GM06990 (cell line): Measurements from ENCODE around the gene GABRR3.

Experiments
- DNase-seq: peaks from one replicate; pipeline ENCODE4 v3.0.0-alpha.2; 2011; ENCODE audit not compliant: insufficient read length; ENCODE audit errors: extremely low read depth
- H3K27me3 ChIP-seq: replicated peaks from 2 replicates; pipeline ENCODE4 v1.6.0; 2011; ENCODE audit warnings: low read length; ENCODE audit not compliant: control insufficient read depth, insufficient read depth
- H3K36me3 ChIP-seq: 2 replicates; pipeline ENCODE4 v1.5.1; 2011; ENCODE audit warnings: low read length; ENCODE audit not compliant: control insufficient read depth, insufficient read depth
- H3K4me3 ChIP-seq: replicated peaks from 2 replicates; pipeline ENCODE4 v1.5.1; 2011; ENCODE audit warnings: low read depth, mild to moderate bottlenecking, control low read depth, low read length
- TF ChIP-seq, protein P1 (sequence below): IDR thresholded peaks from 2 replicates; pipeline ENCODE4 v1.5.1; 2011; ENCODE audit warnings: low read length, control low read depth, mild to moderate bottlenecking, inconsistent platforms; ENCODE audit not compliant: insufficient read depth, poor library complexity, severe bottlenecking

GABRR3 gene

GRCh38 chr3:97999994-98000393, 35.1 kb downstream of the GABRR3 start:
- no peak for DNase-seq
- Histone ChIP-seq H3K4me3 (no peak overlapping the region), H3K36me3 (no peaks in the 10 kb centered on the region), H3K27me3 (no peaks in the 10 kb centered on the region)
- TF ChIP-seq, protein P1, sequence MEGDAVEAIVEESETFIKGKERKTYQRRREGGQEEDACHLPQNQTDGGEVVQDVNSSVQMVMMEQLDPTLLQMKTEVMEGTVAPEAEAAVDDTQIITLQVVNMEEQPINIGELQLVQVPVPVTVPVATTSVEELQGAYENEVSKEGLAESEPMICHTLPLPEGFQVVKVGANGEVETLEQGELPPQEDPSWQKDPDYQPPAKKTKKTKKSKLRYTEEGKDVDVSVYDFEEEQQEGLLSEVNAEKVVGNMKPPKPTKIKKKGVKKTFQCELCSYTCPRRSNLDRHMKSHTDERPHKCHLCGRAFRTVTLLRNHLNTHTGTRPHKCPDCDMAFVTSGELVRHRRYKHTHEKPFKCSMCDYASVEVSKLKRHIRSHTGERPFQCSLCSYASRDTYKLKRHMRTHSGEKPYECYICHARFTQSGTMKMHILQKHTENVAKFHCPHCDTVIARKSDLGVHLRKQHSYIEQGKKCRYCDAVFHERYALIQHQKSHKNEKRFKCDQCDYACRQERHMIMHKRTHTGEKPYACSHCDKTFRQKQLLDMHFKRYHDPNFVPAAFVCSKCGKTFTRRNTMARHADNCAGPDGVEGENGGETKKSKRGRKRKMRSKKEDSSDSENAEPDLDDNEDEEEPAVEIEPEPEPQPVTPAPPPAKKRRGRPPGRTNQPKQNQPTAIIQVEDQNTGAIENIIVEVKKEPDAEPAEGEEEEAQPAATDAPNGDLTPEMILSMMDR: no peak

- Histone ChIP-seq H3K27me3 (no peaks in the 10 kb centered on the region), H3K4me3 (no peak overlapping the region), H3K36me3 (no peaks in the 10 kb centered on the region)
- TF ChIP-seq, protein P1: no peak
- DNase-seq: no peak
Observed at GRCh38 chr3:97999103-97999502, 36.0 kb downstream of the GABRR3 start.

DNA sequence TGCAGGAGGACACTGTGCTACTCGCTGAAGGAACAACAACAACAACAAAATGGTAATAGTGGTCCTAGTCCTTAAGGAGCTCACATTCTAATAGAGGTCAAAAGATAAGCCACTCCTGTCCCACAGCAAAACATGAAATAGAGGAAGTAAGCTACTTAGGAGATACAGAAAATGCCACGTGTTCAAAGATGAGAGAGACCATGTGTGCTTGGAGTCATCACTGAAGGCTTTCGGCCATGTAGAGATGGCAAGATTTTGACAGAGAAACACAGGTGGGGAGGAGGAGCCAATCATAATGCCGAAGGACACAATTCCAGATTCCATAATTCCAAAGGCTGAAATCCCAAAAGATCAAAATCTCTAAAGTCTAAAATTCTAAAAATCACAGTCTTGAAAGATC, 38.1 kb downstream of the GABRR3 start:
- H3K36me3 ChIP-seq: no peaks in the 10 kb centered on the region
- TF ChIP-seq, protein P1: no peak
- no peak overlapping the region for H3K4me3 ChIP-seq
- H3K27me3 ChIP-seq: no peaks in the 10 kb centered on the region
- DNase-seq: no peak

DNA sequence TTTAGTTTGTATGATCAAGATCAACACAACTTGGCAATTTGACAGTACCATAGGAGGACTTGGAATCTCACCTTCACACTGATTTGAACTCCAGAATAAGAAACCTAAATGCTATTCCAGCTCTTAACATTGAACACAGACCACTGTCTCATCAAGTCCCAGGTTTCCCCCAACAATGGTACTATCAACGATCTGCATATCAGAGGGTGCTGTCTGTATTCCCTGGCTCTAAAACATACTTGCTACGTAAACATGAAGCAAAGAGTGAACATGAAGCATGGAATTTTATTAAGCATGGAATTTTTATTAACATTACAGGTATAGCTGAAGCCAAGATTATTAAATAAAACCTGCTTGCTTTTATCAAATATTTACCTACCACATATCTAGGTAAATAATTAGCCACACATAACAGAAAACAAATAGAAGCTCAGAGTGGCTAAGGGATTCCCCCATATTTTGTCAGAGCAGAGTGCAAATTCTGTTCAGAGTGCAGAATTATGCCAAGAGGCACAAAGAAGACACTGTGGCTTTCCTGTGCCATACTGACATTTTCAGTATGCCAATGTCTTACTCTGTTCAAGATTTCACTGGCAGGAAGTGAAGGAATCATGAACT, 40.7 kb downstream of the GABRR3 start:
- DNase-seq: no peak
- Histone ChIP-seq H3K27me3 (no peaks in the 10 kb centered on the region), H3K36me3 (no peaks in the 10 kb centered on the region), H3K4me3 (no peak overlapping the region)
- TF ChIP-seq, protein P1: no peak

- Histone ChIP-seq H3K4me3 (no peak overlapping the region), H3K27me3 (no peaks in the 10 kb centered on the region), H3K36me3 (no peaks in the 10 kb centered on the region)
- TF ChIP-seq, protein P1: no peak
- no peak for DNase-seq
Observed at GRCh38 chr3:97993526-97993925, 41.6 kb downstream of the GABRR3 start.
